Smooth muscle cell (in vitro differentiated cells): Measurements from ENCODE around the gene SFN. TPM values are rescaled to one million over a fixed set of nuclear protein-coding genes. Genes with fewer than 3 reads are reported as not detected.

Experiments used
- DNase-seq: peaks from one replicate; lab custom pipeline; 2025; ENCODE audit not compliant: unreplicated experiment; lab: John Stamatoyannopoulos, UW
- H2AFZ ChIP-seq: fragments of 200-600 bp; sonication (generic); 2 replicates; pipeline ENCODE4 v1.6.0; 2016; ENCODE audit warnings: antibody characterized with exemption, low read depth, mild to moderate bottlenecking
- H3F3A ChIP-seq: fragments of 200-600 bp; sonication (generic); 2 replicates; pipeline ENCODE4 v1.6.0; 2017; ENCODE audit warnings: antibody characterized with exemption, low read depth
- H3K27ac ChIP-seq: fragments of 200-600 bp; sonication (generic); 2 replicates; pipeline ENCODE4 v1.5.1; 2016; ENCODE audit warnings: low read depth, mild to moderate bottlenecking
- H3K27me3 ChIP-seq: fragments of 200-600 bp; sonication (generic); 2 replicates; pipeline ENCODE4 v1.6.1; 2016; ENCODE audit warnings: low read depth, mild to moderate bottlenecking
- H3K36me3 ChIP-seq: fragments of 200-600 bp; sonication (generic); 2 replicates; pipeline ENCODE4 v1.5.1; 2016; ENCODE audit warnings: low read depth
- H3K4me1 ChIP-seq: fragments of 200-600 bp; sonication (generic); 2 replicates; pipeline ENCODE4 v1.5.1; 2016; ENCODE audit warnings: low read depth
- H3K4me2 ChIP-seq: fragments of 200-600 bp; sonication (generic); 2 replicates; pipeline ENCODE4 v1.6.0; 2016; ENCODE audit warnings: mild to moderate bottlenecking
- H3K4me3 ChIP-seq: fragments of 200-600 bp; sonication (generic); 2 replicates; pipeline ENCODE4 v1.5.1; 2016; ENCODE audit warnings: mild to moderate bottlenecking
- H3K79me2 ChIP-seq: fragments of 200-600 bp; sonication (generic); 2 replicates; pipeline ENCODE4 v1.6.0; 2016; ENCODE audit warnings: low read depth, mild to moderate bottlenecking
- H3K9ac ChIP-seq: fragments of 200-600 bp; sonication (generic); 2 replicates; pipeline ENCODE4 v1.6.0; 2016; ENCODE audit warnings: low read depth
- H3K9me3 ChIP-seq: fragments of 200-600 bp; sonication (generic); replicated peaks from 2 replicates; pipeline ENCODE4 v1.5.1; 2016; ENCODE audit warnings: low read depth
- H4K20me1 ChIP-seq: fragments of 200-600 bp; sonication (generic); 2 replicates; pipeline ENCODE4 v1.6.0; 2016; ENCODE audit warnings: low read depth
- WGBS: methylation state at CpG from one replicate; pipeline ENCODE4 v1.1.7; 2016; ENCODE audit warnings: low lambda C conversion rate; 5-methylcytosine and 5-hydroxymethylcytosine counted together
- polyA plus RNA-seq: library from polyadenylated mRNA; unstranded; fragments of >200 nt; fragmentation: Nextera tagmentation; extraction: Ambion mirVana; gene quantifications from 2 replicates; pipeline ENCODE4 v1.2.1, GENCODE V29; 2016
- total RNA-seq: library from RNA; depleted of rRNA; stranded (reverse); fragments of >200 nt; gene quantifications from 2 replicates; pipeline ENCODE4 v1.2.3, GENCODE V29; 2014
- TF ChIP-seq, protein P1 (sequence below): fragments of 200-600 bp; sonication (generic); IDR thresholded peaks from 2 replicates; pipeline ENCODE4 v1.5.1; 2017; ENCODE audit warnings: borderline replicate concordance, mild to moderate bottlenecking, antibody characterized with exemption; ENCODE audit not compliant: insufficient read depth, poor library complexity, severe bottlenecking

Gene SFN
- total and polyA plus RNA-seq, 2 experiments from 2014 or later = 110 to 112 TPM

DNA sequence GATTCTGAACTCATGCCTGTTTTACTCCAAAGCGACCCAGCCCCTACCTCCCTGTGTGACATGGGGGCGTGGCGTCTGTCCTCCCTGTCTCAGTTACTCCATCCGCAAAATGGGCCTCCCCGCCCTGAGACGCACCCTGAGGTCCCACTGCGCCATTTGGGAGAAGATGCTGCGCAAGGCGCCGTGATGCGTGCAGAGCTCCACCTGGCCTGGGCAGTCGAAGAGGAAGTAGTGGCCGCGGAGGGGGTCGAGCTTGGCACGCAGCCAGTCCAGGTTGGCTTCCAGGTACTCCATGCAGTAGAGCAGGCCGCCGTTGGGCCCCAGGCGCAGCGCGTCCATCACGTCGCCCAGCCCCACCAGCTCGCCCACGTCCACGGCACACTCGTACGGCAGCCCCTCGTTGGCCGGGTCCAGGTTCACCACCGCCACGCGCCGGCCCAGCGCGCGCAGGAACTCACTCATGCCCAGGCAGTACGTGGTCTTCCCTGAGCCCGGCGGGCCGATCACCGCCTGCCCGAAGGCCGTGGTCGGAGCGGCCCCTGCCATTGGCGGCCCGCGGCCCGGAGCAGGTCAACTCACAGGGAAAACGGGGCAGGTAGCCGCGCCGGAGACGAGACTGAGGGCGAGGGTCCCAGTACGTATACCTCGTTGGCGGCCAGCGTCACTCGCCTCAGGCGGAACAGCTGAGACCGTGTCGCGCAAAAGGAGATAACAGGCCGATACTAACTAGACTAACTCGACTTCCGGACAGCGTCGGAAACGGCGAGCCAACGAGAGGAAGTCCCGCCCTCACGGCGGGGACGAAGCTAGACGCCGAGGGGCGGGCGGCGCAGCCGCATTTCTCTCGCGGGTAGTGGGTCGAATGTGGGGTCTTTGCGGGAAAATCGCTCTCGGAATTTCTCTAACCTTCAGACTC is 26.9 kb downstream of the SFN start, which contains the start of gene GPN2:
GPN2 (minus strand) TSS at position 733 of the 916 bp plus-strand sequence; CDS start at position 546, 187 bp downstream.
- Histone ChIP-seq H3K4me1 (peaks cover 13% of the 10 kb centered on the region), H4K20me1 (peaks cover 9% of the 10 kb centered on the region), H3K9me3 (no peaks in the 10 kb centered on the region), H3K27me3 (no peaks in the 10 kb centered on the region), H3K79me2 (peaks cover 27% of the 10 kb centered on the region), H3K4me2 (peak within 1 kb of the TSS; percentile 99), H2AFZ (peak within 1 kb of the TSS; percentile 89), H3K9ac (peak within 1 kb of the TSS; percentile 93), H3F3A (peaks cover 5% of the 10 kb centered on the region), H3K27ac (peak within 1 kb of the TSS; percentile 87), H3K4me3 (peak within 1 kb of the TSS; percentile 82), H3K36me3 (peaks cover 9% of the 10 kb centered on the region)
- DNase-seq = peak; percentile 30
- WGBS = 4% methylated on average over 89 of the region's 89 CpGs
- TF ChIP-seq, protein P1, sequence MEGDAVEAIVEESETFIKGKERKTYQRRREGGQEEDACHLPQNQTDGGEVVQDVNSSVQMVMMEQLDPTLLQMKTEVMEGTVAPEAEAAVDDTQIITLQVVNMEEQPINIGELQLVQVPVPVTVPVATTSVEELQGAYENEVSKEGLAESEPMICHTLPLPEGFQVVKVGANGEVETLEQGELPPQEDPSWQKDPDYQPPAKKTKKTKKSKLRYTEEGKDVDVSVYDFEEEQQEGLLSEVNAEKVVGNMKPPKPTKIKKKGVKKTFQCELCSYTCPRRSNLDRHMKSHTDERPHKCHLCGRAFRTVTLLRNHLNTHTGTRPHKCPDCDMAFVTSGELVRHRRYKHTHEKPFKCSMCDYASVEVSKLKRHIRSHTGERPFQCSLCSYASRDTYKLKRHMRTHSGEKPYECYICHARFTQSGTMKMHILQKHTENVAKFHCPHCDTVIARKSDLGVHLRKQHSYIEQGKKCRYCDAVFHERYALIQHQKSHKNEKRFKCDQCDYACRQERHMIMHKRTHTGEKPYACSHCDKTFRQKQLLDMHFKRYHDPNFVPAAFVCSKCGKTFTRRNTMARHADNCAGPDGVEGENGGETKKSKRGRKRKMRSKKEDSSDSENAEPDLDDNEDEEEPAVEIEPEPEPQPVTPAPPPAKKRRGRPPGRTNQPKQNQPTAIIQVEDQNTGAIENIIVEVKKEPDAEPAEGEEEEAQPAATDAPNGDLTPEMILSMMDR = no peak

DNA sequence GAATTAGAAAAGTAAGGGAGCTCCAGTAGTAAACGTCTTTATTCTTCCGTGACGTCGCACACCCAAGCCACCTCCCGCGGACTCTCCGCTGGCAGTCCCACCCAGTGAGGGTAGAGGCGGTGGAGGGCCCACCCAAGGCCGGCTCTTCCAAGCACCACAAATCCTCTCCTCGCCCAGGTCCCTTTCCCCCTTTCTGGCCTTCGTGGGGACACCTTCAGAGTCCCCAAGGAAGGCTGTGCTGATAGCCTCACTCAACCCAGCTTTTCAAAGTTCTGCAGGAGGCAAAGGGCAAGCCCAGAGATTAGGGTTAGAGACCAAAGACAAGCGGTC is 27.5 kb downstream of the SFN start:
- TF ChIP-seq, protein P1 = no peak
- peak overlapping the region; percentile 99 for H3K4me2 ChIP-seq
- peak overlapping the region; percentile 82 for H3K4me3 ChIP-seq
- peaks cover 9% of the 10 kb centered on the region for H3K36me3 ChIP-seq
- peaks cover 13% of the 10 kb centered on the region for H3K4me1 ChIP-seq
- peak overlapping the region; percentile 89 for H2AFZ ChIP-seq
- H3K9me3 ChIP-seq = no peaks in the 10 kb centered on the region
- H3K79me2 ChIP-seq = peaks cover 31% of the 10 kb centered on the region
- H3K9ac ChIP-seq = peak overlapping the region; percentile 93
- no peaks in the 10 kb centered on the region for H3K27me3 ChIP-seq
- H3F3A ChIP-seq = peaks cover 5% of the 10 kb centered on the region
- DNase-seq = no peak
- 18% methylated on average over 12 of the region's 12 CpGs for WGBS
- H4K20me1 ChIP-seq = peaks cover 9% of the 10 kb centered on the region
- H3K27ac ChIP-seq = peak overlapping the region; percentile 87

DNA sequence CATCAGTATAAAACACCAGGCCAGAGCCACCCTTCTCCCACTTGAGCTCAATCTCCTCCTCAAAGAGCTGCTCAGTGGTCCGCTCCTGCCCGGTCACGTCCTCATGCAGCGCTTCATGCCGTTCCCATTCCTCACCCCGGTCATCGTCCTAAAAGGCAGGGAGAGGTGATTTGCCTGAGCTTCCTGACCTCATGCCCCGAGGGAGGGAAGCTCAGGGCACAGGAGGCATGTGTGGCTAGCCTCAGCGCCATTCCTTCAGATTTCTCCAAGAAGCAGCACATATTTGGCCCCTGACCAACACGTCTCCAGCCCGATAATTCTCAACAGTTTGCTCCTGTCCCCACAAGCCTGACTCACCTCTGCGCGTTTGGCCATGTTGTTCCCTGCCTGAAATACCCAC is 31.3 kb downstream of the SFN start:
- H2AFZ ChIP-seq = no peak overlapping the region
- no peak overlapping the region for H3K27ac ChIP-seq
- no peak for DNase-seq
- peaks cover under 1% of the 10 kb centered on the region for H4K20me1 ChIP-seq
- peaks cover 11% of the 10 kb centered on the region for H3K4me1 ChIP-seq
- H3K4me2 ChIP-seq = no peak overlapping the region
- TF ChIP-seq, protein P1 = no peak
- H3K9ac ChIP-seq = no peak overlapping the region
- H3K27me3 ChIP-seq = no peaks in the 10 kb centered on the region
- H3F3A ChIP-seq = peaks cover 5% of the 10 kb centered on the region
- H3K4me3 ChIP-seq = no peak overlapping the region
- no peaks in the 10 kb centered on the region for H3K9me3 ChIP-seq
- WGBS = 93% methylated on average over 13 of the region's 13 CpGs
- H3K36me3 ChIP-seq = peaks cover 12% of the 10 kb centered on the region
- H3K79me2 ChIP-seq = peaks cover 42% of the 10 kb centered on the region
